Thoracic aorta (tissue), 2 donors: ENCODE data around the gene SUMF1. TPM values are rescaled to one million over a fixed set of nuclear protein-coding genes. Genes with fewer than 3 reads are reported as not detected.

ENCODE experiments used
- ATAC-seq: fragments of 150-250 bp; one replicate; pipeline ENCODE4 v1.8.0; 2017; ENCODE audit warnings: low read depth; ENCODE audit not compliant: insufficient number of reproducible peaks, low FRiP score
- DNase-seq: peaks from one replicate; pipeline ENCODE4 v3.0.0-alpha.2; 2020; ENCODE audit warnings: low spot score
- H3K27ac ChIP-seq, 2 donors: fragments of 200-600 bp; sonication (generic); 1 replicate in 1 of 2; 2 replicates in 1 of 2; pipeline ENCODE4 v1.5.1; 2016; ENCODE audit warnings: mild to moderate bottlenecking in 2 of 2, moderate library complexity in 2 of 2
- H3K27me3 ChIP-seq: fragments of 200-600 bp; sonication (generic); replicated peaks from 2 replicates; pipeline ENCODE4 v1.6.0; 2016; ENCODE audit warnings: mild to moderate bottlenecking; ENCODE audit not compliant: insufficient read depth
- H3K36me3 ChIP-seq: fragments of 200-600 bp; sonication (generic); one replicate; pipeline ENCODE4 v1.5.1; 2016
- H3K4me1 ChIP-seq, 2 donors: fragments of 200-600 bp; sonication (generic); 1 replicate in 1 of 2; 2 replicates in 1 of 2; pipeline versions ENCODE4 v1.5.1 to v1.6.0; 2016; ENCODE audit warnings: low read depth in 2 of 2, mild to moderate bottlenecking in 1 of 2; ENCODE audit not compliant: control insufficient read depth in 1 of 2
- H3K4me3 ChIP-seq: fragments of 200-600 bp; sonication (generic); 2 replicates; pipeline ENCODE4 v1.5.1; 2016; ENCODE audit warnings: mild to moderate bottlenecking
- H3K9me3 ChIP-seq: fragments of 200-600 bp; sonication (generic); 2 replicates; pipeline ENCODE4 v1.5.1; 2016
- total RNA-seq, 2 donors: library from RNA; depleted of rRNA; stranded (reverse); fragments of >200 nt; gene quantifications; one replicate each; pipeline versions ENCODE4 v1.1.0 to v1.2.3, GENCODE V29; 2016
- TF ChIP-seq, protein P1 (sequence below): fragments of 200-600 bp; sonication (generic); IDR thresholded peaks from one replicate; pipeline ENCODE4 v1.5.1; 2019; ENCODE audit warnings: antibody characterized with exemption

SUMF1 gene
- total RNA-seq, 2 donors from 2014 or later, result 35.0 to 63.5 TPM

DNA sequence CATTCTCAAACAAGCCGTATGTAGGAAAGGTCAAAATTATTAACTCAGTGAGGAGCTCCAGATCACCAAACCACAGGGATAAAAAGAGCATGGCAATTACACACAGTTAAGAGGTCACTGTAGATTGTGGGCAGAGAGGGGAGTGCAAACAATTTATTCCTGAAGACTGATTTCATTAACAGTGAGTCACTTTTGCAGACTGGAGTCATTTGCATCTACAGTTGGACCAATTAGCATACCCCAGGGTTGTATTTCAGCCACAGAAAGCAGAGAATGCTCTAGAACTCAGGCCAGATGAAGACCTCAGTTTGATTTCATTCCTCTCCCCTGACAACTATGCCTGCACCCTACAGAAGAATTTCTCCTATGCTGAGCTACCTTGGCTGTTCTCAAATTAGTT, 123.8 kb downstream of the SUMF1 start:
- peaks cover 5 to 27% of the 10 kb centered on the region in 2 donors for H3K4me1 ChIP-seq
- no peak for DNase-seq
- no peak overlapping the region for H3K4me3 ChIP-seq
- H3K27me3 ChIP-seq, result no peaks in the 10 kb centered on the region
- TF ChIP-seq, protein P1, sequence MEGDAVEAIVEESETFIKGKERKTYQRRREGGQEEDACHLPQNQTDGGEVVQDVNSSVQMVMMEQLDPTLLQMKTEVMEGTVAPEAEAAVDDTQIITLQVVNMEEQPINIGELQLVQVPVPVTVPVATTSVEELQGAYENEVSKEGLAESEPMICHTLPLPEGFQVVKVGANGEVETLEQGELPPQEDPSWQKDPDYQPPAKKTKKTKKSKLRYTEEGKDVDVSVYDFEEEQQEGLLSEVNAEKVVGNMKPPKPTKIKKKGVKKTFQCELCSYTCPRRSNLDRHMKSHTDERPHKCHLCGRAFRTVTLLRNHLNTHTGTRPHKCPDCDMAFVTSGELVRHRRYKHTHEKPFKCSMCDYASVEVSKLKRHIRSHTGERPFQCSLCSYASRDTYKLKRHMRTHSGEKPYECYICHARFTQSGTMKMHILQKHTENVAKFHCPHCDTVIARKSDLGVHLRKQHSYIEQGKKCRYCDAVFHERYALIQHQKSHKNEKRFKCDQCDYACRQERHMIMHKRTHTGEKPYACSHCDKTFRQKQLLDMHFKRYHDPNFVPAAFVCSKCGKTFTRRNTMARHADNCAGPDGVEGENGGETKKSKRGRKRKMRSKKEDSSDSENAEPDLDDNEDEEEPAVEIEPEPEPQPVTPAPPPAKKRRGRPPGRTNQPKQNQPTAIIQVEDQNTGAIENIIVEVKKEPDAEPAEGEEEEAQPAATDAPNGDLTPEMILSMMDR, result no peak
- no peaks in the 10 kb centered on the region for H3K36me3 ChIP-seq
- H3K9me3 ChIP-seq, result no peaks in the 10 kb centered on the region
- no peak for ATAC-seq
- no peak overlapping the region for H3K27ac ChIP-seq

DNA sequence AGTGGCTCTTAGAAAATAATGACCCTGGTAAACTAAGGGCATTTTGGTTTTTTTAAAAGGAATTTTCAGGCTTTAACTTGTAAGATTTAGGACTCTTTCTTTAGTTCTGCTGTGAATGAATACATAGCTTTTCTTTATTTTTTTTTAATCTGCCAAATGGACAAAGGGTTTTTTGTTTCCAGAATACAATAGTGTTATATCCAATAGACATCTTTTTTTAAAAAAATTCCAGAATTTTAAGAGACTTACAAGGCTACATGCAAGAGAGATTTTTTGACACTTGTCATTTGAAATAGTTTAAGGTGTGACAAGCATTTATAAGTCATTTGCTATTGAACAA, 125.8 kb downstream of the SUMF1 start:
- H3K9me3 ChIP-seq, result no peaks in the 10 kb centered on the region
- TF ChIP-seq, protein P1, result no peak
- peaks cover 5 to 33% of the 10 kb centered on the region in 2 donors for H3K4me1 ChIP-seq
- no peaks in the 10 kb centered on the region for H3K27me3 ChIP-seq
- no peaks in the 10 kb centered on the region for H3K36me3 ChIP-seq
- H3K4me3 ChIP-seq, result no peak overlapping the region
- no peak for DNase-seq
- ATAC-seq, result no peak
- H3K27ac ChIP-seq, result peak overlapping the region; percentile 59 to 63

DNA sequence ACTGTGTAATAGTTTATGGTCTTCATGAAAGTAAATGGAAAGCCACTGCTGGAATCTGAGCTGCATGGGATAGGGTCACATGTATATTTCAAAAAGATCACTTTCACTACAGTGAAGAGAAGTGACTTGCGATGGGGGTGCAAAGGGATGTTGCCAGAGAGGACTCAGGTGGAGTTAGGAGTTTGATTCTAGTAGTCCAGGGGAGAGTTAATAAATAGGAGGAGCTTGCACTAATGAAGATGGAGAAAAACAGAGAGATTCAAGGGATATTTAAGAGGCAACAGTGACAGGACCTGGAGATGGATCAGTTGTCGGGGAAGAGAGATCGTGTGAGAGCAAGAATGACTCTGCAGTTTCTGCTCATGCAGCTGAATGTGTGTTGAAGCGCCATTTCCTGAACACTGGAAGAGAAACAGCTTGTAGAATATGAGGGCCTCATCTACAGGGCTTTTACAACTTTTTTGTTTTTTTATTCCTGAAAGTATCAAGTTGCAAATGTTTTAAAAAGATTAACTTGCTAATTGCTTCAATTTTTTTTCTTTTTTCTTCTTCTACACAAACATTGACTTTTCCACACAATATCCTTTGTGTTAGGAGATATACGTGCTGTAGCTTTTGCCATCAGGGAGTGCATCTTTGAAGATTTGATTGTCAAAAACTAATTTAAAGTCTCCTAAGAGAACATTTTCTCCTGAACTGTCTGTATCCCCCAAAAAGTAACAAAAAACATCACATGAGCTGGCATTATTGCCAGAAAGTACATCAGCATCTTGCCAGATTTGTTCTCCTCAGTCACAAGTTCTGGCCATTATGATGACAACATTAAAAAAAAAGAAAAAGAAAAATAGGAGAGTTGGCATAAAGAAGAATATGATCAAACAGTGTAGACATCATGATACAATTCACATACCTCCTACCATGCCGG, 126.4 kb downstream of the SUMF1 start:
- ATAC-seq (peak; percentile 34), DNase-seq (no peak)
- Histone ChIP-seq H3K27me3 (no peaks in the 10 kb centered on the region), H3K9me3 (no peaks in the 10 kb centered on the region), H3K4me3 (no peak overlapping the region), H3K27ac (peak overlapping the region; percentile 59 to 69), H3K4me1 (peaks cover 5 to 33% of the 10 kb centered on the region in 2 donors), H3K36me3 (no peaks in the 10 kb centered on the region)
- TF ChIP-seq, protein P1, result no peak

DNA sequence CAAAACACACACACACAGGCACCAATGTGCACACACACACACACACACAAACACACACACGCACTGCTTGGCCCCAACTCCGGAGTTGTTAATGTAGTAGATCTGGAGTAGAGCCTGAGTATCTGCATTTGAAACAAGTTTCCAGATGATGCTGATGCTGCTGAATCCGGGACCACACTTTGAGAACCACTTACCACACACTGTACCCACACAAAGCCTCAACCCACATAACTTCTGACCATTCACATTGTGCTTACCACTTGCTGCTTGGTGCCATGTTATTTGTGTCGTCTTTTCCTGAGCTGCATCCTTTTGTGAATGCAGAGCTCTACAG, 127.0 kb downstream of the SUMF1 start:
- no peaks in the 10 kb centered on the region for H3K36me3 ChIP-seq
- H3K4me1 ChIP-seq, result peaks cover 5 to 33% of the 10 kb centered on the region in 2 donors
- TF ChIP-seq, protein P1, result no peak
- peak overlapping the region; percentile 59 to 69 for H3K27ac ChIP-seq
- H3K27me3 ChIP-seq, result no peaks in the 10 kb centered on the region
- DNase-seq (no peak), ATAC-seq (no peak)
- H3K9me3 ChIP-seq, result no peaks in the 10 kb centered on the region
- no peak overlapping the region for H3K4me3 ChIP-seq

DNA sequence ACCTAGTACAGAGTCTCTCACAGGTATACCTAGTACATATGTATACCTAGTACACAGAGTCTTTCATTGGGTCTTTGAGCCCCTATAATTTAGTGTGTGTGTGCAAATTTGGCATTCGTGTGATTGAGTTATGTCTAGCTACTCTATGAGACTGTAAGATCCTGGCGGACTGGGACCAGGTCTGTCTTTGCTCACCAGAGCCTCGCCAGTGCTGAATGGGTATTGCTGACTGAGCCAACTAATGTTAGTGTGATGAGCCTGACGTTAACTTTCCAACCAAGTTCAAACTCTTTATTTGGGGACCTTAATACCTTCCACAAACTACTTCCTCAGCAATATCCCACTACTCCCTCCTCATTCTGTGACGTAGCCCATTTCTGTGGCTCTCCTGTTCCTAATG, 128.3 kb downstream of the SUMF1 start:
- Histone ChIP-seq H3K27ac (no peak overlapping the region), H3K27me3 (no peaks in the 10 kb centered on the region), H3K4me1 (peaks cover 5 to 33% of the 10 kb centered on the region in 2 donors), H3K4me3 (no peak overlapping the region), H3K9me3 (no peaks in the 10 kb centered on the region), H3K36me3 (no peaks in the 10 kb centered on the region)
- DNase-seq (no peak), ATAC-seq (no peak)
- TF ChIP-seq, protein P1, result no peak
